HCT116 (cell line): ENCODE results near the gene TEN1. TPM values are rescaled to one million over a fixed set of nuclear protein-coding genes. Genes with fewer than 3 reads are reported as not detected.

Source experiments
- CEBPB ChIP-seq: IDR thresholded peaks from 2 replicates; pipeline ENCODE4 v1.6.1; 2012; ENCODE audit warnings: low read depth
- EGR1 ChIP-seq: IDR thresholded peaks from 2 replicates; pipeline ENCODE4 v1.6.1; 2012; ENCODE audit warnings: low read depth
- ELF1 ChIP-seq: IDR thresholded peaks from 2 replicates; pipeline ENCODE4 v1.6.1; 2012; ENCODE audit warnings: low read depth, borderline replicate concordance
- EZH2phosphoT487 ChIP-seq: fragments of 200-600 bp; IDR thresholded peaks from 2 replicates; pipeline ENCODE4 v1.6.1; 2018; ENCODE audit warnings: antibody characterized with exemption, borderline replicate concordance
- FOSL1 ChIP-seq: IDR thresholded peaks from 2 replicates; pipeline ENCODE4 v1.6.1; 2012; ENCODE audit warnings: low read depth
- JUND ChIP-seq: IDR thresholded peaks from 2 replicates; pipeline ENCODE4 v1.6.1; 2012
- POLR2A ChIP-seq: IDR thresholded peaks from 2 replicates; pipeline ENCODE4 v1.7.0; 2011; ENCODE audit warnings: borderline replicate concordance; ENCODE audit not compliant: insufficient read depth, insufficient read length; ENCODE audit errors: extremely low read depth
- RAD21 ChIP-seq: IDR thresholded peaks from 2 replicates; pipeline ENCODE4 v1.6.1; 2012; ENCODE audit warnings: low read depth, mild to moderate bottlenecking
- SP1 ChIP-seq: IDR thresholded peaks from 2 replicates; pipeline ENCODE4 v1.6.1; 2012; ENCODE audit warnings: low read depth
- SRF ChIP-seq: IDR thresholded peaks from 2 replicates; pipeline ENCODE4 v1.6.1; 2012; ENCODE audit warnings: low read depth
- TCF7L2 ChIP-seq: IDR thresholded peaks from 2 replicates; pipeline ENCODE4 v1.7.0; 2011; ENCODE audit warnings: borderline replicate concordance, inconsistent platforms; ENCODE audit not compliant: insufficient read depth, insufficient read length; ENCODE audit errors: extremely low read depth
- YY1 ChIP-seq: IDR thresholded peaks from 2 replicates; pipeline ENCODE4 v1.6.1; 2011; ENCODE audit warnings: low read length, low read depth, moderate library complexity, mild to moderate bottlenecking; ENCODE audit not compliant: insufficient replicate concordance; ENCODE audit errors: extremely low read depth
- total RNA-seq: library from RNA; stranded (reverse); gene quantifications from one replicate; pipeline ENCODE4 v1.2.1, GENCODE V29; 2021; ENCODE audit not compliant: unreplicated experiment
- TF ChIP-seq, protein P1 (sequence below): IDR thresholded peaks from 2 replicates; pipeline ENCODE4 v1.6.1; 2012; ENCODE audit warnings: low read depth
- TF ChIP-seq, protein P2 (sequence below): IDR thresholded peaks from 2 replicates; pipeline ENCODE4 v1.6.1; 2012

The TEN1 gene
- total RNA-seq, 1 experiment from 2014 or later = 18.5 TPM

DNA sequence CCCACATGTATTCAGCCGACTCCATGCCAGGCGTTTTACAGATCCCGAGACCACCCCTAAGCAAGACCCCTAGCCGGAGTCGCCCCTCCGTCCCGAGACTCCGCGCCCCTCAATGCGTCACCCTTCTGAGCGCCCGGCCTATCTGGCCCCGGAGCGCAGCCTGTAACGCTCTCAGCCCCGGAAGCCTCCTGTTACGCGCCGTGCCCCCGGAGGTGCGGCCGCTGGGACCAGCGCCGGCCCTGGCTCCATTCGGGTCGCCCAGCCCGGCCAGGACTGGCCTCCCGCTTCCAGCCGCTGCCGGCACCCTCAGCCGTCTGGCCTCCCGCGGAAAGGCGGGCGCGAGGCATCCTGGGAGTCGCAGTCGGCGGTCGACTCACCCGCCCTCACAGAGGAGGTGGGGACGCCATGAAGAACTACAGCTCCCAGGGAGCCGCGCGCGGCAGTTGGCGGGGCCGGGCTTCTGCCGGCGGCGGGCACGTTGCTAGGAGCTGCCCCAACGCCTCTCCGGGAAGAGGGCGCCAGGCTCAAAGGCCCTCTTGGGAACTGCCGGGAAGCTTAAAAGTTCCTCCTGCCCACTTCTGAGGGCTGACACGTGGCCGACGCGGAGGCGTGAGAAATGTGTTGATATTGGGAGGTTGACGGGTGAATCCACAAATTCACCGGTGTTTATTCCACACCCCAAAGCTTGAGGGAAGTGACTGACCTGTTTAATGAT is 38.2 kb upstream of the TEN1 start, which contains the start of gene FBF1 (continued):
- TF ChIP-seq EZH2phosphoT487 = no peak
- TF ChIP-seq EGR1 = peak; percentile 86
- peak; percentile 86 for TF ChIP-seq YY1
- TF ChIP-seq JUND = no peak; the same call in 1 of the 2 replicates
- TF ChIP-seq, protein P1, sequence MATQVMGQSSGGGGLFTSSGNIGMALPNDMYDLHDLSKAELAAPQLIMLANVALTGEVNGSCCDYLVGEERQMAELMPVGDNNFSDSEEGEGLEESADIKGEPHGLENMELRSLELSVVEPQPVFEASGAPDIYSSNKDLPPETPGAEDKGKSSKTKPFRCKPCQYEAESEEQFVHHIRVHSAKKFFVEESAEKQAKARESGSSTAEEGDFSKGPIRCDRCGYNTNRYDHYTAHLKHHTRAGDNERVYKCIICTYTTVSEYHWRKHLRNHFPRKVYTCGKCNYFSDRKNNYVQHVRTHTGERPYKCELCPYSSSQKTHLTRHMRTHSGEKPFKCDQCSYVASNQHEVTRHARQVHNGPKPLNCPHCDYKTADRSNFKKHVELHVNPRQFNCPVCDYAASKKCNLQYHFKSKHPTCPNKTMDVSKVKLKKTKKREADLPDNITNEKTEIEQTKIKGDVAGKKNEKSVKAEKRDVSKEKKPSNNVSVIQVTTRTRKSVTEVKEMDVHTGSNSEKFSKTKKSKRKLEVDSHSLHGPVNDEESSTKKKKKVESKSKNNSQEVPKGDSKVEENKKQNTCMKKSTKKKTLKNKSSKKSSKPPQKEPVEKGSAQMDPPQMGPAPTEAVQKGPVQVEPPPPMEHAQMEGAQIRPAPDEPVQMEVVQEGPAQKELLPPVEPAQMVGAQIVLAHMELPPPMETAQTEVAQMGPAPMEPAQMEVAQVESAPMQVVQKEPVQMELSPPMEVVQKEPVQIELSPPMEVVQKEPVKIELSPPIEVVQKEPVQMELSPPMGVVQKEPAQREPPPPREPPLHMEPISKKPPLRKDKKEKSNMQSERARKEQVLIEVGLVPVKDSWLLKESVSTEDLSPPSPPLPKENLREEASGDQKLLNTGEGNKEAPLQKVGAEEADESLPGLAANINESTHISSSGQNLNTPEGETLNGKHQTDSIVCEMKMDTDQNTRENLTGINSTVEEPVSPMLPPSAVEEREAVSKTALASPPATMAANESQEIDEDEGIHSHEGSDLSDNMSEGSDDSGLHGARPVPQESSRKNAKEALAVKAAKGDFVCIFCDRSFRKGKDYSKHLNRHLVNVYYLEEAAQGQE = no peak
- TF ChIP-seq SP1 = peak; percentile 77
- TF ChIP-seq RAD21 = no peak
- no peak for TF ChIP-seq FOSL1
- no peak for TF ChIP-seq CEBPB
- peak; percentile 58 for TF ChIP-seq SRF
- TF ChIP-seq POLR2A = peak; percentile 97
- TF ChIP-seq, protein P2, sequence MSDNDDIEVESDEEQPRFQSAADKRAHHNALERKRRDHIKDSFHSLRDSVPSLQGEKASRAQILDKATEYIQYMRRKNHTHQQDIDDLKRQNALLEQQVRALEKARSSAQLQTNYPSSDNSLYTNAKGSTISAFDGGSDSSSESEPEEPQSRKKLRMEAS = peak; percentile 99
- no peak; the same call in 1 of the 2 replicates for TF ChIP-seq ELF1
- TF ChIP-seq TCF7L2 = peak; percentile 85
- TF ChIP-seq, all 23 proteins: peak for 12
